Activated gamma-delta T cell (primary cell): Measurements from ENCODE around the gene CCT6A.
A peak's percentile ranks its signal among the peaks of the same experiment; 100 is the strongest.
"Not testable (repeated sequence)": the region's sequence is repeated elsewhere in the genome, so short reads cannot be mapped to it uniquely, and the experiment has no call there.

ENCODE experiments used
- DNase-seq: peaks from one replicate; lab custom pipeline; 2025; lab: John Stamatoyannopoulos, UW

Gene CCT6A

DNA sequence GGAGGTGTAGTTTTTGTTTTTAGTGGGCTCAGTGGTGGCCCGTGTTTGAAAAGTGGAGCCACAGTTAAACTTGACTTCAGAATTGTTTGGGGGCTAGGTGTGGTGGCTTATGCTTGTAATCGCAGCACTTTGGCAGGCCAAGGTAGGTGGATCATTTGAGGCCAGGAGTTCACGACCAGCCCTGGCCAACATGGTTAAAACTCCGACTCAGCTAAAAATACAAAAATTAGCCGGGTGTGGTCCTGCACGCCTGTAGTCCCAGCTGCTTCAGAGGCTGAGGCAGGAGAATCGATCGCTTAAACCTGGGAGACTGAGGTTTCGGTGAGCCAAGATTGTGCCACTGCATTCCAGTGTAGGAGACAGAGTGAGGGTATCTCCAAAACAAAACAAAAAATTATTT, 1.8 kb downstream of the CCT6A start:
- no peak for DNase-seq

GRCh38 chr7:56053993-56054392, 2.4 kb downstream of the CCT6A start:
- DNase-seq: no peak

DNA sequence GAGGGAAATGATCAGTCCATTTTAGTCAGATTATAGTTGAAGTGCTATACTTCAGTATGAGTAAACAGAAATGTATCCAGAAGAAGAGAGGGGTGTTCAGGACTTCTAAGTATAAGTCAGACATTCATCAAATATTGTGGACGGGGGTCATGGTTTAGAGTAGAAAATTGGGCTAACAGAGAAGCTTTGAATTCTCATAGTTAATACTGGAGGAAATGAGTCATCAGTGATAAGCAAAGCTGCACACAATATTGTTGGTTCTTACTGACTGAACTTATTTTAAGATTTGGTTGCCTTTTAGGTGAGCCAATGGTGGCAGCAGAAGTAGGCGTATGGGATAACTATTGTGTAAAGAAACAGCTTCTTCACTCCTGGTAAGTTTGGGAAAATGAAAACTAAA, 10.8 kb downstream of the CCT6A start:
- DNase-seq: no peak

GRCh38 chr7:56063500-56063881, 11.9 kb downstream of the CCT6A start:
- DNase-seq: no peak

DNA sequence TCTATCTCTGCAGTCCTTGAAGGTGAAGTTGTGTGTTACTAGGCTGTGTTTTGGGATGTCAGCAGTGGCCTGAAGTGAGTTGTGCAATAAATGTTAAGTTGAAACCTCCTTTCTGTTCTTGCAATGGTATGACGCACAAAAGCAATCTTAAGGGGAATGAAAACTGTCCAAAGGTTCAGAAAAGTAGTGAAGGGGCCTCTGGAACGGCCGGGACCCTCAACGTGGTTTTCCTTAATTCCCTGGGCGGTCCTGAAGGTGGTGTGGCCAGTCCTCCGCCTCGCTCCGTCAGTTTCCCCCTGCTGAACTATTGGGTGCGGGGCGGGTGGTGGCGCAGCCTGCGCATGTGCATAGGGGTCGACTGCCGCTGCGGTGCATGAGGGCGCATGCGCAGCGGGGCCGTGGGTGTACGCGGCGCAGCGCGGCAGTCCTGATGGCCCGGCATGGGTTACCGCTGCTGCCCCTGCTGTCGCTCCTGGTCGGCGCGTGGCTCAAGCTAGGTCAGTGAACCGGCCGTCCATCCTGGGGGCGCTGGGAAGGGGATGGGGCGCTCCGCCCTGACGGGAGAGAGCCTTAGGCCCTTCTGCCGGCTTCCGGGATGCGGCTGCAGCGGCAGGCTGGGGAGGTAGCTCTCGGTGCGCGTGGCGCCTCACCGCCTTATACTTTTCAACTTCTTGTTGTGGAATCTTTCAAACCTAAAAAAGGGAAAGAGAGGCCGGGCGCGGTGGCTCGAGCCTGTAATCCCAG, 12.5 kb downstream of the CCT6A start, which contains the start of gene SUMF2:
Gene SUMF2, plus strand, starts transcription at position 405 of the 744 bp plus-strand sequence. Its CDS starts 26 bp downstream, at position 431.
- peak; percentile 79 for DNase-seq

- DNase-seq: not testable (repeated sequence)
These were observed 14.8 kb downstream of the CCT6A start for GRCh38 chr7:56066376-56066775.

DNA sequence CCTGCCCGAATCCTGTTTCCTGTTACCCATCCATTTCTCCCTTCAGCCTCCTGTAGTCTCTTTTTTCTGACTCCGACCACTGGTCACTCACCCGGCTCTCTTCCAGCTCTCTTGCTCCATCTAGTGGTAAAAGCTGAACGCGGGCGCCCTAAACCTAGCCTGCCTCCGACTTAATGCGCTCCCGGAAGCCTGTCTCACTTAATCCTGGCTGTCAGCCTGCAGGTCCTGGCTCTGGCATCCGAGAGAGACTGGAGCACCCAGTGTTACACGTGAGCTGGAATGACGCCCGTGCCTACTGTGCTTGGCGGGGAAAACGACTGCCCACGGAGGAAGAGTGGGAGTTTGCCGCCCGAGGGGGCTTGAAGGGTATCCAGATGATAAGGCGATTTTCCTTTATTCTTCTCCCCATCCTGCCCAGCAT, 22.8 kb downstream of the CCT6A start:
- DNase-seq: no peak

DNA sequence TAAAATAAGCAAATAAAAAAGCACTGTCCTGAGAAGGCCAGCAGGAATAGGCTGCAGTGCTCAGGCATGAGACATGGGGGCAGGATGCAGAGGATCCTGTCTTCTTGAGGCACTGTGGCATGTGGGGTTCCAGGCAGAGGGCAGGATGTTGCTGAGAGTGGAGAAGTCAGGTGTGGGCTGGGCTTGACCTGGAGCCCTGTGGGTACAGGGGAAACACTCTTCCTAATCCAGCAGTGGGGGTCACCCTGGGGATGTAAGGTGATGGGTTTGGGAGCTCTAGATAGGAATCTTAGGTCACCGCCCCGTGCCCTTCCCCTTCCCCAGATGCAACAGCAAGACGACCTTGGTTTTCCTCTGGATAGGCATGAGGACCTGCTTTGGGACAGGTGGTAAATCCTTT, 26.1 kb downstream of the CCT6A start:
- DNase-seq: no peak

- no peak for DNase-seq
These were observed 26.6 kb downstream of the CCT6A start for GRCh38 chr7:56078196-56078595.

- no peak for DNase-seq
These were observed 28.1 kb downstream of the CCT6A start for GRCh38 chr7:56079450-56080185.

- not testable (repeated sequence) for DNase-seq
These were observed 29.3 kb downstream of the CCT6A start for GRCh38 chr7:56080726-56081435.

DNA sequence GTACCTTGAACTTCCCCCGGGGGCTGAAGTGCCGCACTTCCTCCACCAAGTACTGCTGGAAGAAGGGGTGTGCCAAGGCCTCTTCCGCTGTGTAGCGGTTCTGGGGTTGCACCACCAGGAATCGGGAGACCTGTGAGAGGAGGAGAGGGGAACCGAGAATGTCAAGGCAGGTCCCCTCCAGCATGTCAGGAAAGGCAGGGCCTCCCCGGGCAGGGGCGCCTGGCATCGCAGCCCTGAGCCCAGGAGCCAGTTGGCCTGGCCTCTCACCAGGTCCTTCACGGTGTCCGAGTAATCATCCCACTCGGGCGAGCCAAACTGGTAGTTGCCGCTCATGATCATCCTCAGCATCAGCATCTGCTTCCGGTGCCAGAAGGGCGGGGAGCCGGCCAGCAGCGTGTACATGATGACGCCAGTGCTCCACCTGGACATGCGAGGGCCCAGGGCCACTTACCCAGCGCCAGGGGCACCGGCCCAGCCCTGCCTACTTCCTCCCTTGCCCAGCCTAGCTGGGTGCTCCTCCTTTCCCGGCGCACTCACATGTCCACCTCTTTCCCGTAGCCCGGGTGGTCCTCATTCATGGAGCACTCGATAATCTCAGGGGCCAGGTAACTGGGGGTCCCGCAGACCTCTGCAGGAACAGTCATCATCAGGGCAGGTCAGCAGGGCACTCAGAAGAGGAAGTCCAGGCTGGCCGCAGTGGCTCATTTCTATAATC, 30.2 kb downstream of the CCT6A start:
- no peak for DNase-seq

- no peak for DNase-seq
These were observed 31.7 kb downstream of the CCT6A start for GRCh38 chr7:56083150-56083785.

DNA sequence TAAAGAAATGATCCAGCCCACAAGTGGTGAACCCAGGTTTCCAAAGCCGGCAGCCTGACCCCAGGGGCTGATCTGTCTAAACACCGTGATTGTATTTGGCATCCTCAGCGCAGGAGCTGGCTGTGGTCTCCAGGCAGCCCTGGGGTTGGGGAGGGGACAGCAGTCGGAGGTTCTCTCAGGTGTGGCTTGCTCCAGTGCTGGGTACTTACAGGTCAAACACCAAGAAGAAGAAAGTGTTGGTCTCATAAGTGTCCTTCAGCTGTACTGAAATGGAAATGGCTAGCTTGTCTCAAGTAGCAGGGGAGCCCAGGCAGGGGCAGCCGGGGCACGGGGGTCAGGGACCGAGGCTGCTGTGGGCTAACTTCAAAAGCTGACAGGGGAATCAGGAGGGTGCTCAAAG, 35.2 kb downstream of the CCT6A start:
- DNase-seq: no peak

- no peak for DNase-seq
These were observed 35.9 kb downstream of the CCT6A start for GRCh38 chr7:56087445-56087844.

DNA sequence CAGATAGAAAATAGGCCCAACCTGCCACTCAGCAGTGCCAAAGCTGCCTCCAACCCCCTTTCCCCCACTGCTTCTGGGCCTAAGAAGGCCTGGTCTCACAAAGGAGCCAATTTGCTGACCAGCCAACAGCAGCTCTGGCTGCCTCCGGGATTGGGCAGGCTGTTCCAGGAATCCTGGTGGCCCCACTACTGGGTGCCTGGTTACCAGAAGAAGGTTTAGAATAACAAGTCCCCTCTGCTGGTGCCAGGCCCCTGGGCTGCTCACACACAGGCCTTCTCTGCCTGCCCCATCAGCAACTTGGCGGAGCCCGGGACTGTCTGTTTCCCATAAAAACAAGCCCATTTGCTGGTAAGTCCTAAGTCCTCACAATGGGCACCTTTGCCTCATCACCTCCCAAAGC, 40.0 kb downstream of the CCT6A start:
- DNase-seq: no peak

DNA sequence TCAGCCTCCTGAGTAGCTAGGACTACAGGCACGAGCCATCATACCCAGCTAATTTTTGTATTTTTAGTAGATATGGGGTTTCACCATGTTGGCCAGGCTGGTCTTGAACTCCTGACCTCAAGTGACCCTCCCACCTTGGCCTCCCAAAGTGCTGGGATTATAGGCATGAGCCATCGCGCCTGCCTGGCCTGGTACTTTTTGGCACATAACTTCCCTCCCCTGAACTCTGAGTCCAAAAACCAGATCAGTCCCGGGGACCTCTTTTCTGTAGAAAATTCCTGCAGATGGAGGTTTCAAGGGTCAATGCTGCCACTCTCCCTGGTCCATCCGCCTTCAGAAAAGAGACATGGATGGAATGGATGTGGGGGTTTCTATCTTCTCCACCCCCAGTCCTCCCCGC, 40.8 kb downstream of the CCT6A start:
- not testable (repeated sequence) for DNase-seq

- DNase-seq: no peak
These were observed 41.4 kb downstream of the CCT6A start, which contains the start of gene PHKG1 for GRCh38 chr7:56092789-56093531. PHKG1 (minus strand) TSS chr7:56092952; CDS start chr7:56088941, 4,011 bp downstream.

GRCh38 chr7:56097700-56098099, 46.1 kb downstream of the CCT6A start:
- DNase-seq: no peak

DNA sequence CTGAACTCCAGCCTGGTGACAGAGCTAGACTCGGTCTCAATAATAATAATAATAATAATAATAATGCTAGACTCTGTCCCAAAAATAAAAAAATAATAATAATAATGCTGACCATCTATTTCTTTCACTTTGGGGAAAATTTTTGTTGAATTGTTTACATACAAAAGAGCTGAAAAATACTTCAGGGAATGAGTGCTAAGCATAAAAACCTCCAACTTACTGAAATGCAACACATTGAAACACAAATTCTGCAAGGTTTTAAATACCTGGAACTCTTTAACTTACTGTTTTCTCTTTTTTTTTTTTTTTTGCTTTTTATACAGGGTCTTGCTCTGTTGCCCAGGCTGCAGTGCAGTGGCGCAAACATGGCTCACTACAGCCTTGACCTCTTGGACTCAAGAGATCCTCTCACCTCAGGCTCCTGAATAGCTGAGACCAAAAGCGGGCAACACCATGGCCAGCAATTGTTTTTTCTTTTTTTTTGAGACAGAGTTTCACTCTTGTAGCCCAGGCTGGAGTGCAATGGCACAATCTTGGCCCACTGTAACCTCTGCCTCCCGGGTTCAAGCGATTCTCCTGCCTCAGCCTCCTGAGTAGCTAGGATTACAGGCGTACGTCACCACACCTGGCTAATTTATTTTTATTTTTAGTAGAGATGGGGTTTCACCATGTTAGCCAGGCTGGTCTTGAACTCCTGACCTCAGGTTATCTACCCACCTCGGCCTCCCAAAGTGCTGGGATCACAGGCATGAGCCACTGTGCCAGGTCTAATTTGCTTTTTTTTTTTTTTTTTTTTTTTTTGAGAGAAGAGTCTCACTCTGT, 46.8 kb downstream of the CCT6A start:
- not testable (repeated sequence) for DNase-seq
